ENCODE data around the gene IL1RN.

- TF ChIP-seq CTCF (IDR thresholded peaks at IDR 0.05; ENCODE audit: poor library complexity, severe bottlenecking): no peak
- TF ChIP-seq MXI1 (conservative IDR thresholded peaks at IDR 0.05; ENCODE audit: poor library complexity, severe bottlenecking): no peak
- TF ChIP-seq SMC3 (conservative IDR thresholded peaks at IDR 0.05; ENCODE audit: poor library complexity): no peak
- no peak for TF ChIP-seq REST (IDR thresholded peaks at IDR 0.05; ENCODE audit: borderline replicate concordance)
- no peak for TF ChIP-seq EZH2 (IDR thresholded peaks at IDR 0.05; ENCODE audit: borderline replicate concordance, insufficient read depth, low read length, poor library complexity, severe bottlenecking)
- no peak for TF ChIP-seq POLR2AphosphoS5 (IDR thresholded peaks at IDR 0.05)
Observed at GRCh38 chr2:113089916-113090315, 37.5 kb upstream of the IL1RN start.

Data from neural cell (in vitro differentiated cells).